NAMALWA (cell line): ENCODE data around the gene B3GNT3.

ENCODE experiments used
- DNase-seq: peaks from one replicate; pipeline ENCODE4 v3.0.0-alpha.2; 2015; ENCODE audit warnings: low spot score

Gene B3GNT3

DNA sequence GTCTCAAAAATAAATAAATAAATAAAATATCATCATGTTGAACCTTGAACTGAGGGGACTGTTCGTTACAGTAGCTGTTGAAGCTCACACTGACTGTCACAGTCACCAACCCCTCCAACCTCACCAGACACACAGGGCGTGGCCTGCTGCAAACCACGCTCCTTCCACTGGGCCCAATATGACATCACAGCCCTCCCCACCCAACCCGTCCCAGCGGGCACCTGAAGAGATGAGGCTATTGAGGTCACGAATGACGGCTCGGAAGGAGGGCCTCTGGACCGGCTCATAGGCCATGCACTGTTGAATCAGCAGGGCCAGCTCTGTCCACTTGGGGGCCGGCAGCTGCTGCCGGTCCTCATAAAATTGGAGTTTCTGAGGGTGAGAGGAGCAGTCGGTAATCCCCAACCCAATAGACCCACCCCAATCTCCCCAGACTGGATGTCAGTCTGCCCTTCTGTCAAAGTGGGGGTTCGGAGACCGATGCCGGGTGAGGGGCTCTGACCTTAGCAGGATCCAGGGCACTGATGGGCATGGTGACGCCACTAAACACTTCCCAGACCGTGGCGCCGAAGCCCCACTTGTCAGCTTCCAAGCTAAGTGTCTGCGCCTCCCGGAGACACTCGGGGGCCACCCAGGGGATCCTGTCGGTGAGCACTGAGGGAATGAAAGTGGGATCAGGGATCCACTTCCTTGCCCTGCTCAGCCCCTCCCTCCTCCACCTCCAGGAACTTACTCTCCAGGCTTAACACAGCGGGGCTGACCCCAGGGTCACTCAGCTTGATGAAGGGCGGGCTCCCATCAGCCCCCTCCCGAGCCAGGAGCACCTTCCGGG, 39.6 kb downstream of the B3GNT3 start:
- DNase-seq = no peak

DNA sequence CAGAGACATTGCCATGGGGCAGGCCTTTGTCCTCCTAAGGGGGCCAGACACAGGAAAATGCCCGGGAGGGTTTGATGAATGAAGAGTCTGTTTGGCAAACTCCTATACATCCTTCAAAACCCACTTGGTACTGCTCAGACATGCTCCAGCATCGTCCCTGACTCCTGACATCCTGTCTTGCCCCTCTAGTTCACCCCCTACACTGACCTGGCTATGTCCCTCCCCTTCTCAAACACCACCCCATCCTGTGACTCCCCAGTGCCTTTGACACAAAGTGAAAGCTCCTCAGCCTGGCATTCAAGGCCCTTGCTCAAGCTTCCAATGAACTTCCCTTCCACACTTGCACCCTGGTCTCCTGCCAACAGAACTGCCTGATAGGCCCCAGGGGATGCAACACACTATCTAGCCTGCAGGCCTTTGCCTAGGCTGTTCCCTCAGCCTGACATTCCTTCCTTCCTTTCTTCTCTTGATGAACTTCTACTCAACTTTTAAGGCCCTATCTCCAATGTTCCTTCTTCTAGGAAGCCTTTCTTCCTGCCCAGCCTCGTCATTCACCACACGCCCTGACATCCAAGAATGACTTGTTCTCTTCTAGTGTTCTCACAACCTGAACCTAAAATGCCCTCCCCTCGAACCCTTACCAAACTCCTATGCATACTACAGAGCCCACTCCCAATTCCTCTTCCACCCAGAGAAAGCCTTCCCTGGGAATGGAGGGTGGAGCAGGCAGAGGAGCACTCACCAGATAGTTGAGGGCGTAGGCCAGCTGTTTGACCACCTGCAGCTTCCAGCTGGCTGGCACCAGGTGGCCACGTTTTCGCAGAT, 40.5 kb downstream of the B3GNT3 start:
- peak; percentile 30 for DNase-seq

DNA sequence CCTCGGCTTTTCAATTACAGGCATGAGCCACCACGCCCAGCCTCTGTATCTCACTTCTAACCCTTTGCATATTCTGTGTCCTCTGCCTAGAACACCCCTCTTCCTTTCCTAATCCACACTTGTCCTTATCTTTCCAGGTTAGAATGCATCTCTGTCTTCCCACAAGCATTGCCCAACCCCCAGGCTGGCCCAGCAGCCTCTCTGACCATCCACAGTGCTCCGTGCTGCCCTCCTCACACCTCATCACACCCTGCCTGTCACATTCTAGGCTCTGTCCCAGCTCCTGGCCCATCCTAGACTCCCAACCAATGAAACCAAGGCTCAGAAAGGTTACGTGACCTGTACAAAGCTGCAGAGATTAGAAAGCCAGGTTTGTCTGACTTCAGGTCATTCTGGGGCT, 41.6 kb downstream of the B3GNT3 start:
- no peak for DNase-seq

DNA sequence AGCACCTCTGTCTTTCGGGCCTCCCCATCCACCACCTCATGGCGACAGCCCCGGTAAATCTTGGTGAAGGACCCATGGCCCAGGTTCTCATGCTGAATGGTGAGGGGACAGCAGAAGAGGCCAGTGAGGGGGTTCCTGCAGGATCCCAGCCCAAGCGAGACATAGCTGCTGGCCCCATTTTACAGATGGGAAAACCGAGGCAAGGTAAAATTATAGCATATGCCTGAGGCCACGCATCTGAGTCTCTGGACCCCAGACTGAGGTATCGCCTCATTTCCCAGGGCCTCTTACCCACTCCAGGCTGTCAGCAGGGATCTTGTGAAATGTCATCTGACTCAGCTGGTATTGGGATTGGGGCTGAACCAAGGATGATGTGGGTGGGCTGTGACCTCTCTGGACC, 43.0 kb downstream of the B3GNT3 start:
- DNase-seq = no peak

DNA sequence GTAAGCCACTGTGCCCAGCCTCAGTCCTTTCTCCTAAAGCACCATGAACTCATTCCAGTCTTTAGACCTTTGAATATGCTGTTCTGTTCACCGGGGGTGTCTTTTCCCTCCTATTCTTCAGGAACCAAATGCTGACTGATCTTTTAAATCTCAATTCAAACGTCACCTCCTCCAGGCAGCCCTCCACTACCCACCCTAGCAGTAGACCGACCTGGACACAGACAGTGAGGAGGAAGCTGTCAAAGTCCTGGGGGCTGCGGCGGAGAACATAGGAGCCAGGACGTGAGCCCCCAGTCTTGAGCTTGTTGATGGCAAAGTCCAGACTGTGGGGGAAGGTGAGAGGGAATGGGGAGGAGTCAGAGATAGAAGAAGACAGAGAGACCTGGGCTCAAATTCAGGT, 45.1 kb downstream of the B3GNT3 start:
- no peak for DNase-seq

GRCh38 chr19:17841371-17841809, 46.5 kb downstream of the B3GNT3 start:
- no peak for DNase-seq

GRCh38 chr19:17841810-17842662, 47.1 kb downstream of the B3GNT3 start:
- peak; percentile 81 for DNase-seq

DNA sequence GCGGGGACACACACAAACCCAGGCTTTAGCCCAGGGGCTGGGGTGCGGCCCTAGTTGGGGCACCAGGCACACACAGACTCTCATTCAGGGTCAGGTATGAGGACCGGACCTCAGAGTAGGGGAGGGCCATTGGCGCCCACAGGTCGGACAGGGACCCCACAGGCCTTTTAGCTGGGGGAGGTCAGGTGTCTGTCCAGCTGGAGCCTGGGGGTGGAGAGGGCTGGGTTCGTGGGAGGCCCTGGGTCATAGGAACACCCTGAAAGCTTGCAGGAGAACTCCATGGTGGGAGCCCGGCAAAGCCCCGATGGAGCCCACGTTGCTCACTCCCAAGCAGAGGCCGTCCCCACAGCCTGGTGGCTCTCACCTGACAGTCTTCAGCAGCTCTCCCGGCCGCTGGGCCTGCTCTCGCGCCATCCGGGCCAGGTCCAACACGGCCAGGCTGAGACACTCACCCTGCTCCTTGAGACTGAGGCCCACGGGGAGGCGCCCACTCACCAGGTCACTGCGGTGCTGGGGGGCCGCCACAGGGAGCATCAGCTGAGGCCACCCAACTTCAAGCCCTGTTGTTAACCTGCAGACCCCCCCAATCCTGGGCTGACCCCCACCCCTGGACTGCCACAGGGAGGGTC, 47.8 kb downstream of the B3GNT3 start:
- DNase-seq = no peak

DNA sequence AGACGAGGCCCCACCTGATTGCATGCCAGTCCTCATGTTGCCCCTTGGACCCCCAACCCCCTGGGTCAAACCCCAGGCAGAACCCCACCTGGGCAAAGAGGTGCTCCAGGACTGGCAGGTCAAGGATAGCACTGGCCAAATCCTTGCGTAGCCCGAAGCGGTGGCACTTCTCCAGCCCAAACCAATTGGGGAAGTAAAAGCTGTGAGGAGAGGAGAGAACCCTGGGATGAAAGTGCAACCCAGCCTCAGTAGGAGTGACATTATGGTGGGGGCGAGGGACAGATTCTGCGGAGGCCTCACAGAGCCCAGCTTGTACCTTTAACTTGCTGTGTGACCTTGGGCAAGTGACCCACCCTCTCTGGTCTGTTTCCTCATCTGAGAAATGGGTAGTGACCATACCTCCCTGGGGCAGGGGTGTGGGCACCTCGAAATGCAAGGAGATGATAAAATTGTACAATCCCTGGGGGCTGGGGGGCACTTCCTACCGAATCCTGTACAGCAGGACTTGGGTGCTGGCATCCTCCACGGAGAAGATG, 48.4 kb downstream of the B3GNT3 start:
- DNase-seq = no peak

DNA sequence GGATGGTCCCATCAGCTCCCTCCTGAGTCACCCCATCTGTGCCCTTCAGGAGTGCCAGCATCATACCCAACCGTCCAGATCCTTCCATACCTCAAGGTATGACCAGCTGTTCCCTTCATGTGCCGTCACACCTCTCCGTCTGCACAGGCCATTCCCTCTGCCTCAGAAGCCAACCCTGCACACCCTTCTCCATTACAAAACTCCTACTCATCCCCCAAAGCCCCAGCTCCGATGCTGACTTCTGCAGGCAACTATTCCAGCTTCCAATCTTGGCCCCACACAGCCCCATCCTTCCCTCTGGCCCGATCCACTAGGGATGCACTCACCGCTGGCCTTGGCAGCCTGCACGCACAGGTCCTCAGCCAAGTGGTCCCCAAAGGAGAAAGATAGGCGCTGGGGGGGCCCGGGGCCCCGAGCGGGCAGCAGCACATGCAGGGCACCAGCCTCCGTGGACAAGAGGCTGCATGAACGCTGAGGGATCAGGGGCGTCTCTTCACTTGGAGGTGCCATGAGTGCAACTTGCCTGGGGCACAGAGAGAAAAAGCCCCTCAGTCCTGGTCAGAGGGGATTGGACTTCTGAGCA, 49.1 kb downstream of the B3GNT3 start:
- DNase-seq = no peak

DNA sequence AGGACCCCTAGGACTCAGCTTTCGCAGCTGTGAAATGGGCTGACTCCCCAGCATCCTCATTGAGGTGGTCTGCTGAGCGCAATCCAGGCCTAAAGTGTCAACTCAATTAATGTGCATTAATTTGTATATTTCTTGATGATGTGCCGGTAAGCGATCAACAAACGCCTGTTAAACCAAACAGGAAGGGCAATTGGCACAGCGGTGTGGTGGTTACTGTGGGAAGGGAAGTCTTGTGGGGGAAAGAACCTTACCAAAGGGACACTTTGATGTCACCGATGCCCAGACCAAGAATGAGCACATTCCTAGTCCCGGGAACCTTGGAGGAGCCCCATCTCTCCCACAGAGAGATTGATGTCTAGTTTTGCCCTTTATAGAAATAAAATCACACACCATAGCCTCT, 51.2 kb downstream of the B3GNT3 start:
- DNase-seq = no peak

DNA sequence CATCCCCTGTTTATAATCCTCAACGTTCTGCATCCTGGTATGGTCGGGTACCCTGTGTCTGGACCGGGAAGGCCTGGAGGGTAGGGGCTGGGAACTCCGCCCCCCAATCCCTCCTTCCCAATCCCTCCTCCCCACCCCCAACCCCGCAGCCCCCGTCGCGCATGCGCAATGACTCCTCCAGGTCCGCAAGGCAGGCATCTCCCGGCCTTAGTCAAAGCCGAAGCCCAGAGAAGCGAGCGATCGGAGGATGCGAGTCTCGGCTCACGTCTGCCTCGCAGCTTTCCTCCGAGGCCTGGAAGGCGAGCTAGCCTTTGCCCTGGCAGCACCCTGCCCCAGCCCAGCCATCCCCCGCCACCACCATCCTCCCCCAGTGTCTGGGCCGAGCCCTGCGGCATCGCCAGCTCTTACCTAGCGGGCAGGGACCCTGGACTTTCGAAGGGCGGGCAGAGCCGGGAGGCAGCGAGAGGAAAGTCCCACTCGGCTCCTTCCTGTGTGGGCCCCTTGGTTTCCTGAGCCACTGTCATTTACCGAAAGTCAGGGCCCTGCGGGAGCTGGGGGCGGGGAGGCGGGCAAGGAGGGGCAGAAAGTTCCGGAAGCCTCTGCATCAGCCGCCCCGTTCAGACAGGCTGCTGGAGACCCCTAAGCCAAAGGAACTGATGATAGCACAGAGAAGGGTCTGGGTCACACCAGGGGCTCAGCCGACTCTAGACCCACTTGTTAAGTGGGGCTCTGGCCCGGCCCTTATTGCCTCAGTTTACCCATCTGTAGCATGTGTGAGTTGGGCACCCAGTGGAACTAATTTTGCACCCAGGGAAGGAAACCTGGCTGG, 52.8 kb downstream of the B3GNT3 start, which contains the start of gene JAK3:
Gene JAK3, minus strand, starts transcription at position 445 of the 829 bp plus-strand sequence. CDS start 3,565 bp downstream, outside the sequence.
- peak; percentile 66 for DNase-seq

DNA sequence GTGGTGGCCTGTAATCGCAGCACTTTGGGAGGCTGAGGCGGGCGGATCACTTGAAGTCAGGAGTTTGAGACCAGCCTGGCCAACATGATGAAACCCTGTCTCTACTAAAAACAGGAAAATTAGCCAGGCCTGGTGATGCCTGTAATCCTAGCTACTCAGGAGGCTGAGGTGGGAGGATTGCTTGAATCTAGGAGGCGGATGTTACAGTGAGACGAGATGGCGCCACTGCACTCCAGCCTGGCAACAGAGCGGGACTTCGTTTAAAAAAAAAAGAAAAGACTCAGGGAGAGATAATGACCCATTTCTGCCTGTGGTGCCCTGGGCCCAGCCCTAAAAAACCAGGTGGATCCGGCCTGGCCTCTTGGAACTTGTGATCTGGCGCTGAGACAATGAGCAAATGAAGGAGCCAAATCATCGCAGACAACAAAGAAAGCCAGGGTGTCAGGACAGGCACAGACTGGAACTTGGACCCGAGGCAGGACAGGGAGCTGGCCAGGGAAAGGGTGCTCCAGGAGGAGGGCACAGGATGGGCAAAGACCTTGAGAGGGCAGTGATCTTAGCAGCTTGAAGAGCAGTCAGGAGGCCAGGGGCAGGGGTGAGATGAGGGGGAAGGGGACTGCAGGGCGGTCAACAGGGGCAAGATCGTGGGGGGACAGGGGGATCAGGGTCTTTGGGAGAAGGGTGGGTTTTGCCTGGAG, 53.8 kb downstream of the B3GNT3 start:
- no peak for DNase-seq

DNA sequence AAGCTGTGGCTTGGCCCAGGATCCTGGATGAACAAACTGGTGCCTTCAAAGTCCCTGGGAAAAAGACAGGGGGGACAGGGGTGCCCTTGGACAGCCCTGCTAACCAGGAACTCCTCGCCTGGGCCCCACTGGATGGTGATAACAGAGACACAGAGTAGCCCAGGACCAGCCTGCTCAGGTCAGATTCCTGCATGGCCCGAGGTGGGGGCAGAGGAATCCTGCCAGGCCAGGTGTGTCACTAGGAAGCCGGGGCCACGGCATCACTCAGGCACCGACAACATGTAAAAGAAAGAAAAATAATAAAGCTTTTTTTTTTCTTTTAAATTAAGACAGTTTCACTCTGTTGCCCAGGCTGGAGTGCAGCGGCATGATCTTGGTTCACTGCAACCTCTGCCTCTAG, 59.1 kb downstream of the B3GNT3 start:
- no peak for DNase-seq

DNA sequence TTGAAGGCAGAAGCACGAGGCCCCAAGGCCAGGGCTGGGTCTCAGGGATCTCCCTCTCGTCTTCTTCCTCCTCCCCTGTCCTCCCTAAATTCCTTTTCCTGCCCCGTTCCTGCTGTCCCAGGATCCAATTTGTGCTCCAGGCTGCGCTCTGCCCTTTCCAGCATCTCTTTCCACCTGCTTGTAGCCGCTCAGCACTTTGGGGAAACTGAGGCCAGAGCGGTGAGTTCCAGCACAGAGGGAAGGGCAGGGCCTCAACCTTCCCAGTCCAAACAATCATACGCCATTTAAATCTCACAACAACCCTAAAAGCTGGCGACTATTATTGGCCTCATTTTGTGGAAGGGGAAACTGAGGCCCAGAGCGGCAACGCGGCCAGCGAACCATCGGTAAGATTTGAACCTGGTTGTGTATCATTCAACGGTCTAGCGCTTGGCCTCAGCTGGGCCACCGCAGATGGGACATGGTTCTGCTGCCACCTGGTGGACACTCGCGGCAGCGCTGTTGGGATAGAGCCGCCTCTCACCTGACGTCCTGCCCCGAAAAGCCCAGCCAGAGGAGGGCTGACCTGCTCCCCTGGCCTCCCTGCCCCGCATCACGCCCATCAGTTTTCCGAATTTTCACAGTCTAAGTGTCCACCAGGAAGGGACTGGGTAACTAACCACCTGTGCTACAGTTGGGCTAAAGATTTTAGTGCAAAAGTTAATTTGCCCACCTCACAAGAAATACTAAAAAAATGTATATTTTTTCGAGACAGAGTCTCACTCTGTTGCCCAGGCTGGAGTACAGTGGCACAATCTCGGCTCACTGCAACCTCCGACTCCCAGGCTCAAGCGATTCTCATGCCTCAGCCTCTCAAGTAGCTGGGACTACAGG, 60.6 kb downstream of the B3GNT3 start:
- DNase-seq = peak; percentile 85

DNA sequence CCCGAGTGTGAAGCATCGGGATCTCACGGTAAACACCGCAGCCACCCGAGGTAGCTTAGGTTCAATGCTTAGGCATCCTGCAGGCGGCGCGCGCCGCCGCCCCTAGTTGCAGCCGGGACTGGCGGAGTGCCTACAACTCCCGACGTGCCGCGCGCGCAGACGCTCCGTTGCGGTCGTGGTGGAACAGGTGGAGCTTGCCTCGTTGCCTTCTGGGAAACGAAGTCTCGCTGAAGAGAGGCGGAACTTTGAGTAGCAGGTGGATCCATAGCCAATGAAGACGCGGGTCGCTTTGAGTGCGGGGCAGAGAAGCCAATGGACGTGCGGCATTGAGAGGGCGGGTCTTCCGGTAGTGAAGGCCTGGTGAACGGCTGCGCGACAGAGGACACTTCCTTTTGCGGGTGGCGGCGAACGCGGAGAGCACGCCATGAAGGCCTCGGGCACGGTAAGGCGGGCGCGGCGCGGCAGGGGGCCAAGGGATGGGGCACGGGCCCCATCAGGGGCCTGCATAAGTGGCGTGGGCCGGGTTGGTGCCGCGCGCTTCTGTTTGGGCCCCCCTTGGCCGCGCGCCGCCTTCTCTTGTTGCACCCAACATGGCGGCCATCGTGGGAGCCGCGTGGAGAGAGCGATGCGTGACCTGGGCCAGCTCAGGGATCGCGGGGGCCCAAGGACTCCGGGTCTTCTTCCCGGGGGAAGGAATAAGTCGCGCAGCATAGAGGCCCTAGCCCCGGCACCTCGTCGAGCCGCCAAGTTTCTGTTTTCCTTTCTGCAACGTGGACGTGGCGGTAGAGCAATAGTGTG, 64.8 kb downstream of the B3GNT3 start, which contains the start of gene RPL18A:
Gene RPL18A, plus strand, starts transcription at position 378 of the 798 bp plus-strand sequence. Its CDS starts 47 bp downstream, at position 425.
- DNase-seq = peak; percentile 100

DNA sequence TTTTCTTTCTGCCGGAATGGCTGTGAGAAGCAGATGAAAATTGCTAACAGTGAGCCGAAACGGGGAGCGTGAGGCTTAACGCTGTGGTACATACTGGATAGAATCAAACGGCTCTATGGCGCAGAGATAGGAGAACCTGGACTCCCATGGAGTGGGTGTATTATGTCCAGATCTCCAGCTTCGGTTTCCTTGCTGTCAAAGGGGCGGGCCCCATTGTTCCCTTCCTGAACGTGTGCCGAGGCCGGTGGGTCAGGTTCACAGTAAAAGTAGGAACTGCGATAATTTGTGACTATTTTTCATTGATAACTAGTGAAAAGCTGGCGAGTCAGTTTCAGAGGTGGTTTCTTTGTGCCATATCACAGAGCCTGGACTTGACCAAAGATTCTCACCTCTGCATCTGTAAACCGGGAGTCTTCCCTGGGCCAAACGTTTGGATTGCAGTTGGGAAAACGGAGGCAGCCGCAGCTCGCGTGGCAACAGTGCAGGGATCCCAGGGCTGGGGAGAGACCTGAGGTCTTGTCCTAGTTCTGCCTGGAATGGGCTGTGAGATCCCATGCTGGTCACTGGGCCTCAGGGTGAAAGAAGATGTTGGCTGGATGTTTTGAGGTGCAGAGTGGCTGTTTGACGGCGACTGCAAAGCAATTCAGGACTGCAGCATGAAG, 65.5 kb downstream of the B3GNT3 start:
- DNase-seq = peak; percentile 26
